ENCODE results near the gene TCF7L2. TPM values are rescaled to one million over a fixed set of nuclear protein-coding genes. Genes with fewer than 3 reads are reported as not detected.

The TCF7L2 gene
- total RNA-seq, 6 experiments from 2014 or later: 14.6 to 18.1 (median 16.2) TPM

DNA sequence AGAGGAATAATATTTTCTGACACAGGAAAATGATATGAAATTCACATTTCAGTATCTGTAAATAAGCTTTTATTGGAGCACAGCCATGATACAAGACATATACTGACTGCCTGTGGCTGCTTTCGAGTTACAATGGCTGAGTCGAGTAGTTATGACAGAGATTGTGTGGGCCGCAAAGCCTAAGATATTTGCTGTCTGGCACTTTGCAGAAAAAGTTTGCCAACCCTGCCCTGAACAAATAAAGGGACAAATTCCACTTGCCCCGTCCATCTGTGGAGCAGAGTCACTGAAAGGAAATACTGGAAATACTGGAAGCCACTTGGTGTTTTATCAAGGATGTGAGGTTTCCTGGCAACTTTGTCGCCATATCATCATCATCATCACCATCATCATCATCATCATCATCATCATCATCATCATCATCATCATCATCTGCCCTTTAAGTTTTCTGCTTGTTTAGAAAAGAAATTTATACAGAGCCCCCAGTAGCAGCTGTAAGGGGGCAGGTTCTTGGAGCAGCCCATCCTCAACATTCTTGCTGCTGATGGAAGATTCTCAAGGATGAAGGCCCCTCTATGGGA is 85.8 kb downstream of the TCF7L2 start:
- Mint-ChIP-seq H3K27ac (no peak overlapping the region), H3K27me3 (ENCODE audit: insufficient read depth) (no peaks in the 10 kb centered on the region), H3K4me3 (no peak overlapping the region), H3K4me1 (ENCODE audit: low read depth) (peaks cover 27% of the 10 kb centered on the region), H3K9me3 (no peaks in the 10 kb centered on the region), H3K36me3 (ENCODE audit: low read depth) (peaks cover 6% of the 10 kb centered on the region; the same call in 1 of the 2 replicates)
- TF ChIP-seq, protein P1, sequence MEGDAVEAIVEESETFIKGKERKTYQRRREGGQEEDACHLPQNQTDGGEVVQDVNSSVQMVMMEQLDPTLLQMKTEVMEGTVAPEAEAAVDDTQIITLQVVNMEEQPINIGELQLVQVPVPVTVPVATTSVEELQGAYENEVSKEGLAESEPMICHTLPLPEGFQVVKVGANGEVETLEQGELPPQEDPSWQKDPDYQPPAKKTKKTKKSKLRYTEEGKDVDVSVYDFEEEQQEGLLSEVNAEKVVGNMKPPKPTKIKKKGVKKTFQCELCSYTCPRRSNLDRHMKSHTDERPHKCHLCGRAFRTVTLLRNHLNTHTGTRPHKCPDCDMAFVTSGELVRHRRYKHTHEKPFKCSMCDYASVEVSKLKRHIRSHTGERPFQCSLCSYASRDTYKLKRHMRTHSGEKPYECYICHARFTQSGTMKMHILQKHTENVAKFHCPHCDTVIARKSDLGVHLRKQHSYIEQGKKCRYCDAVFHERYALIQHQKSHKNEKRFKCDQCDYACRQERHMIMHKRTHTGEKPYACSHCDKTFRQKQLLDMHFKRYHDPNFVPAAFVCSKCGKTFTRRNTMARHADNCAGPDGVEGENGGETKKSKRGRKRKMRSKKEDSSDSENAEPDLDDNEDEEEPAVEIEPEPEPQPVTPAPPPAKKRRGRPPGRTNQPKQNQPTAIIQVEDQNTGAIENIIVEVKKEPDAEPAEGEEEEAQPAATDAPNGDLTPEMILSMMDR (IDR thresholded peaks at IDR 0.05): no peak
- DNase-seq: no peak

DNA sequence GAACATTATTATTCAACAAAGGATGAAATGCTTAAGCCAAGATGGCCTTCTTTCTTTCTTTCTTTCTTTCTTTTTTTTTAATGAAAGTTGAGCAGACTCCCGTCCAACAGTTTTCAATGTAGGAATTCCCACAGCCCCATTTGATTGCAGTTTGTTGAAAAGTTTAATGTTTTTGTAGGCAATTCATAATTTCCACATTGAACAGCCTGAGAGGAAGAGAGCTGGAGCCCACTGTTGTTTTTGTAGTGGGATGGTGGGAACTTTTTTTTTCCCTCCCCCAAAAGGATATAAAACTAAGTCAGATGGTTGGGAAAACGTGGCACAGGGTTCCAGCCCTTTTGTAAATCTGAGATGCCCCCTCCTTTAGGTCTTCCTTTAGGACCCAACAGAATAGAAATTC is 86.6 kb downstream of the TCF7L2 start:
- DNase-seq: no peak
- peaks cover 23% of the 10 kb centered on the region for H3K4me1 Mint-ChIP-seq (ENCODE audit: low read depth)
- H3K27ac Mint-ChIP-seq: no peak overlapping the region
- no peaks in the 10 kb centered on the region for H3K9me3 Mint-ChIP-seq
- peaks cover 4% of the 10 kb centered on the region; the same call in 1 of the 2 replicates for H3K36me3 Mint-ChIP-seq (ENCODE audit: low read depth)
- H3K4me3 Mint-ChIP-seq: no peak overlapping the region
- TF ChIP-seq, protein P1 (IDR thresholded peaks at IDR 0.05): no peak
- no peaks in the 10 kb centered on the region for H3K27me3 Mint-ChIP-seq (ENCODE audit: insufficient read depth)

DNA sequence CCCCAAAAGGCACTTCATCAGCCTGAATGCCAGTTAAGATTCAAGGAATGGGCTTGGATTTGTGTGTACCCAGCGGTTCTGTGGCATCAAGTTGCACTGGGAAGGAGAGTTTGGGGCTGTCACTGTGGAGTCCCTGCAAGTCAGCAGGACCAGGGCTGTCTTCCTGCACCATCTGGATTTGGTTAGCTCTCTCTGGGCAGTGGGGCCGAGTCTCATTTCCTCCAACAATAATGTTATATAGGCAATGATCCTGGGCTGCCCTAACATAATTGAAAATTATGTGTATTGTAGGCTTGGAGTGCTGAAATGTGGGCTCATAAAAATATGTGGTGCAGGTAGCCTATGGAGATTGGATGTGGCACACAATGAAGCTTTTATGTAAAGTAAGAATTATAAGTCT is 87.2 kb downstream of the TCF7L2 start:
- H3K27ac Mint-ChIP-seq: no peak overlapping the region

DNA sequence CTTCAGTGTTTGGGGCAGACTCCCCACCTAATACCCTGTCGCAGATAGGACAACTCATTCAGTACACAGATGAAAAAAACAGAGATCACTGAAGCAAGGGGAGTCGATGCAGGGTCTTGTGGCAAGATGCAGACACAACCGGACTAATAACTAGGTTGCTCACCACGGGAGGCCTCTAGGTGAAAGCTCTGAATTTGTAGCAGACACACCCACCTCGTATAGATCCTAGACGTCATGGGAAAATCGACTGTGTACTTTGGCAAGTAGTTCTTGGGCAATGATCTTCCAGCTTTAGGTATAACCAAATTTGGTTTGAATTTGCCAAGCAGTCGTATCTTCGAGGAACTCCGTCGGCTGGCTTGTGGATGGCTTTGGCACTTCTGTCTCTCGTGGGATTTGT is 88.1 kb downstream of the TCF7L2 start:
- DNase-seq: no peak
- H3K27ac Mint-ChIP-seq: no peak overlapping the region
- no peaks in the 10 kb centered on the region for H3K27me3 Mint-ChIP-seq (ENCODE audit: insufficient read depth)
- no peak overlapping the region for H3K4me3 Mint-ChIP-seq
- H3K9me3 Mint-ChIP-seq: no peaks in the 10 kb centered on the region
- TF ChIP-seq, protein P1 (IDR thresholded peaks at IDR 0.05): no peak
- H3K4me1 Mint-ChIP-seq (ENCODE audit: low read depth): peaks cover 39% of the 10 kb centered on the region
- peaks cover 15% of the 10 kb centered on the region; the same call in 1 of the 2 replicates for H3K36me3 Mint-ChIP-seq (ENCODE audit: low read depth)

More for the DNA sequence above, 87.2 kb downstream of the TCF7L2 start:
- H3K36me3 Mint-ChIP-seq (ENCODE audit: low read depth): peaks cover 5% of the 10 kb centered on the region; the same call in 1 of the 2 replicates
- no peak overlapping the region for H3K4me3 Mint-ChIP-seq
- H3K27me3 Mint-ChIP-seq (ENCODE audit: insufficient read depth): no peaks in the 10 kb centered on the region
- no peak for DNase-seq
- H3K9me3 Mint-ChIP-seq: no peaks in the 10 kb centered on the region
- H3K4me1 Mint-ChIP-seq (ENCODE audit: low read depth): peaks cover 29% of the 10 kb centered on the region
- TF ChIP-seq, protein P1 (IDR thresholded peaks at IDR 0.05): no peak

DNA sequence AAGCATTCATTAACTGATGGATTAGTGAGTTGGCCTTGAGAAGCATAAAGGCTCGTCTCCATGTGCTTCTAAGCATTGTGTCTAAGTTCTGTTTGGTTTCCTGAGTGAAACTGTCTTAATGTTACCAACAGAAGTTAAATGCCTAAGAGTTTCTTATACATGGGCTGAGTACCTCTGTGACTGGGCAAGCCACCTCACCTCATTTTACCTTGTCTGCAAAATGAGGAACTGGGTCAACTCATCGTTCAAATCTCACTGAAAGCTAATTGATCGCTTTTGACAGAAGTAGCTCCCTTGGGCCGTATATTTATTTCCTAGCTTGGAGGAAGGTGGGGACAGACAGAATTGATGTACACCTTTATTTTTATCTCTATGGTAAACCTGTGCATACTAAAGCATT is 88.9 kb downstream of the TCF7L2 start:
- DNase-seq: no peak
- Mint-ChIP-seq H3K27ac (no peak overlapping the region), H3K4me1 (ENCODE audit: low read depth) (peaks cover 39% of the 10 kb centered on the region), H3K4me3 (no peak overlapping the region), H3K36me3 (ENCODE audit: low read depth) (peaks cover 18% of the 10 kb centered on the region; the same call in 1 of the 2 replicates), H3K9me3 (no peaks in the 10 kb centered on the region), H3K27me3 (ENCODE audit: insufficient read depth) (no peaks in the 10 kb centered on the region)
- TF ChIP-seq, protein P1 (IDR thresholded peaks at IDR 0.05): no peak

Measured in HFFc6 (cell line).